Measurements from ENCODE around the gene ATRAID.

ATRAID gene

GRCh38 chr2:27209621-27210401 is 2.0 kb upstream of the ATRAID start:
- Histone ChIP-seq H3K27ac (replicated peaks) (no peak overlapping the region), H3K27me3 (ENCODE audit: insufficient read depth, poor library complexity, severe bottlenecking) (no peaks in the 10 kb centered on the region), H3K4me3 (replicated peaks; ENCODE audit: insufficient read depth, low read length) (no peak overlapping the region)
- DNase-seq (ENCODE audit: low read depth in 1 of 2, low spot score in 1 of 2): no peak
- no peak for TF ChIP-seq POLR2AphosphoS5 (IDR thresholded peaks at IDR 0.05; ENCODE audit: low read depth)
- no peak for TF ChIP-seq GABPA (IDR thresholded peaks at IDR 0.05; ENCODE audit: low read depth)
- no peak for TF ChIP-seq SPI1 (IDR thresholded peaks at IDR 0.05; ENCODE audit: borderline replicate concordance, low read depth)
- TF ChIP-seq CTCF (IDR thresholded peaks at IDR 0.05; ENCODE audit: insufficient read depth, low read length): no peak
- TF ChIP-seq REST (IDR thresholded peaks at IDR 0.05; ENCODE audit: insufficient replicate concordance, low read depth): no peak

GRCh38 chr2:27211241-27211942 is 449 bp upstream of the ATRAID start:
- Histone ChIP-seq H3K4me3 (replicated peaks; ENCODE audit: insufficient read depth, low read length) (peak overlapping the region; percentile 87), H3K27ac (replicated peaks) (peak overlapping the region; percentile 98), H3K27me3 (ENCODE audit: insufficient read depth, poor library complexity, severe bottlenecking) (no peaks in the 10 kb centered on the region)
- TF ChIP-seq GABPA (IDR thresholded peaks at IDR 0.05; ENCODE audit: low read depth) (no peak), CTCF (IDR thresholded peaks at IDR 0.05; ENCODE audit: insufficient read depth, low read length) (no peak), POLR2AphosphoS5 (IDR thresholded peaks at IDR 0.05; ENCODE audit: low read depth) (no peak), REST (IDR thresholded peaks at IDR 0.05; ENCODE audit: insufficient replicate concordance, low read depth) (no peak), SPI1 (IDR thresholded peaks at IDR 0.05; ENCODE audit: borderline replicate concordance, low read depth) (no peak)
- peak in 1 of 2 experiments; percentile 76 for DNase-seq (ENCODE audit: low read depth in 1 of 2, low spot score in 1 of 2)

- H3K27ac ChIP-seq (replicated peaks): peak overlapping the region; percentile 98
- H3K27me3 ChIP-seq (ENCODE audit: insufficient read depth, poor library complexity, severe bottlenecking): no peaks in the 10 kb centered on the region
- DNase-seq (ENCODE audit: low read depth in 1 of 2, low spot score in 1 of 2): peak in 1 of 2 experiments; percentile 59
- no peak for TF ChIP-seq REST (IDR thresholded peaks at IDR 0.05; ENCODE audit: insufficient replicate concordance, low read depth)
- no peak for TF ChIP-seq GABPA (IDR thresholded peaks at IDR 0.05; ENCODE audit: low read depth)
- H3K4me3 ChIP-seq (replicated peaks; ENCODE audit: insufficient read depth, low read length): peak overlapping the region; percentile 87
Observed at GRCh38 chr2:27212626-27213471, 1.0 kb downstream of the ATRAID start.
